HepG2 (cell line): Measurements from ENCODE around the gene RREB1. TPM values are rescaled to one million over a fixed set of nuclear protein-coding genes. Genes with fewer than 3 reads are reported as not detected.
A peak's percentile ranks its signal among the peaks of the same experiment; 100 is the strongest.

Experiments used
- ATAC-seq: fragments of 200-7000 bp; cut with Tn5 transposase; 3 replicates; pipeline ENCODE4 v1.9.1; 2020; ENCODE audit warnings: mild to moderate bottlenecking, moderate library complexity
- BruUV-seq: library from RNA; stranded (reverse); fragments of 400-500 nt; replicated peaks from 2 replicates; lab custom pipeline; 2021; lab: Mats Ljungman, UMichigan
- CTCF ChIA-PET: fragments of 300-600 bp; formaldehyde crosslinking; extraction: SDS; loops from one replicate; lab custom pipeline; 2021; ENCODE audit warnings: low total read pairs, inconsistent platforms, low intra/inter-chr PET ratio; lab: Yijun Ruan, JAX
- POLR2A ChIA-PET: fragments of 350-600 bp; sonication (Branson Sonifier 250); formaldehyde crosslinking; loops from one replicate; lab custom pipeline; 2020; ENCODE audit warnings: antibody characterized with exemption, inconsistent platforms; lab: Yijun Ruan, JAX
- DNase-seq: peaks from one replicate; pipeline ENCODE4 v3.0.0-alpha.2; 2015; ENCODE audit warnings: low spot score
- FAIRE-seq: peaks from 3 replicates; lab custom pipeline; 2011; peaks lifted over from hg19 to GRCh38; lab: Jason Lieb, UNC
- H2AFZ ChIP-seq: one replicate; pipeline ENCODE4 v1.6.1; 2011; ENCODE audit warnings: low read length, inconsistent platforms
- H3K27ac ChIP-seq: fragments of 300-600 bp; 3 replicates; pipeline ENCODE4 v1.8.0; 2011; ENCODE audit warnings: mixed run types, mild to moderate bottlenecking, mixed read lengths, low read length, inconsistent platforms; ENCODE audit not compliant: insufficient read depth; ENCODE audit errors: extremely low read length
- H3K27me3 ChIP-seq, 2 experiments: fragments of 200-600 bp in 1 of 2; 2 replicates in 1 of 2; 3 replicates in 1 of 2; pipeline versions ENCODE4 v1.6.0 to v1.8.0; 2011; ENCODE audit warnings: low read length in 2 of 2, mild to moderate bottlenecking in 2 of 2, moderate library complexity in 2 of 2, inconsistent platforms in 1 of 2; ENCODE audit not compliant: insufficient read depth in 2 of 2, control insufficient read depth in 1 of 2
- H3K36me3 ChIP-seq, 2 experiments: fragments of 200-600 bp in 1 of 2; replicated peaks in 1 of 2; 2 replicates in 1 of 2; 3 replicates in 1 of 2; pipeline versions ENCODE4 v1.5.1 to v1.8.0; 2011; ENCODE audit warnings: low read length in 2 of 2, inconsistent platforms in 1 of 2; ENCODE audit not compliant: insufficient read depth in 2 of 2, control insufficient read depth in 1 of 2
- H3K4me1 ChIP-seq: 2 replicates; pipeline ENCODE4 v1.5.1; 2012; ENCODE audit warnings: low read length, inconsistent platforms; ENCODE audit not compliant: insufficient read depth
- H3K4me2 ChIP-seq: 2 replicates; pipeline ENCODE4 v1.6.0; 2011; ENCODE audit warnings: low read depth, low read length, inconsistent platforms
- H3K4me3 ChIP-seq, 3 experiments: fragments of 200-600 bp in 1 of 3; sonication (generic), shearing (Covaris generic) in 1 of 3; replicated peaks in 1 of 3; 2 replicates each; pipeline ENCODE4 v1.5.1; 2011 to 2016; ENCODE audit warnings: low read length in 3 of 3, inconsistent platforms in 2 of 3, low read depth in 2 of 3, mild to moderate bottlenecking in 2 of 3, control low read depth in 1 of 3, mixed read lengths in 1 of 3; ENCODE audit not compliant: insufficient read depth in 1 of 3
- H3K79me2 ChIP-seq: one replicate; pipeline ENCODE4 v1.6.1; 2011; ENCODE audit warnings: low read length, inconsistent platforms; ENCODE audit not compliant: insufficient read depth
- H3K9ac ChIP-seq: 2 replicates; pipeline ENCODE4 v1.6.0; 2011; ENCODE audit warnings: mild to moderate bottlenecking, low read depth, low read length, inconsistent platforms; ENCODE audit not compliant: insufficient read depth
- H3K9me3 ChIP-seq: 2 replicates; pipeline ENCODE4 v1.5.1; 2012; ENCODE audit warnings: mild to moderate bottlenecking, low read length
- H4K20me1 ChIP-seq: 2 replicates; pipeline ENCODE4 v1.6.0; 2011; ENCODE audit warnings: inconsistent platforms, mild to moderate bottlenecking, low read length, moderate library complexity; ENCODE audit not compliant: insufficient read depth
- POGZ ChIP-seq: sonication (generic); formaldehyde crosslinking; IDR thresholded peaks from 2 replicates; pipeline ENCODE4 v1.4.0; 2020; ENCODE audit warnings: mild to moderate bottlenecking, missing genetic modification reagents
- RAD21 ChIP-seq: fragments of 450-650 bp; formaldehyde crosslinking; IDR thresholded peaks from 2 replicates; pipeline ENCODE4 v1.5.0; 2020; ENCODE audit warnings: mild to moderate bottlenecking
- RBM22 ChIP-seq: fragments of 200-400 bp; formaldehyde crosslinking; optimal IDR thresholded peaks from 2 replicates; pipeline ENCODE3; 2017; ENCODE audit warnings: mild to moderate bottlenecking, low read length, moderate library complexity
- ZNF335 ChIP-seq: sonication (generic); formaldehyde crosslinking; IDR thresholded peaks from 2 replicates; pipeline ENCODE4 v1.4.0; 2020; ENCODE audit warnings: missing genetic modification reagents
- ZNF7 ChIP-seq: IDR thresholded peaks from 2 replicates; pipeline ENCODE4 v1.6.1; 2016; ENCODE audit warnings: missing biosample characterization, missing genetic modification reagents
- WGBS: methylation state at CpG from one replicate; pipeline ENCODE4 v1.1.6; 2017; ENCODE audit warnings: low lambda C conversion rate; 5-methylcytosine and 5-hydroxymethylcytosine counted together
- in situ Hi-C: cut with HindIII; loops from 2 replicates; pipeline ENCODE4 v1.10.0; 2017; ENCODE audit warnings: low pct_unique_long_range_greater_than_20kb; ENCODE audit not compliant: extremely low pct_ligation_motif_present
- intact Hi-C: fragments of 100-400 bp; cut with micrococcal nuclease; formaldehyde crosslinking; loops from one replicate; pipeline ENCODE4 v1.10.0; 2022; ENCODE audit not compliant: unreplicated experiment
- polyA plus RNA-seq, 8 experiments: library from polyadenylated mRNA; depleted of rRNA in 3 of 8; stranded (reverse) in 7 of 8; unstranded in 1 of 8; fragments of >200 nt; fragmentation: Illumina TruSeq in 4 of 8; extraction: Trizol in 4 of 8; gene quantifications; 2 replicates each; pipeline versions ENCODE4 v1.2.1 to v1.2.3, GENCODE V29; 2011 to 2016; ENCODE audit warnings: low read depth in 4 of 8, missing spikeins in 1 of 8, mixed read lengths in 1 of 8; ENCODE audit not compliant: insufficient read depth in 1 of 8
- total RNA-seq, 5 experiments: library from RNA; depleted of rRNA; stranded (reverse); fragments of >200 nt; fragmentation: Illumina TruSeq; extraction: Trizol; gene quantifications; 2 replicates each; pipeline ENCODE4 v1.2.3, GENCODE V29; 2016; ENCODE audit warnings: low read depth in 1 of 5
- TF ChIP-seq, protein P1 (sequence below): IDR thresholded peaks from 2 replicates; pipeline ENCODE4 v1.6.1; 2016; ENCODE audit warnings: missing compliant biosample characterization, missing genetic modification reagents, borderline replicate concordance
- TF ChIP-seq, protein P2 (sequence below): sonication (generic); formaldehyde crosslinking; IDR thresholded peaks from 2 replicates; pipeline ENCODE4 v1.4.0; 2020; ENCODE audit warnings: missing genetic modification reagents

Gene RREB1
- total and polyA plus RNA-seq, 2 of the 13 experiments (the other 11 are each of a cell fraction or from before 2014, with no cell fraction given), result 6.1 to 23.2 TPM

DNA sequence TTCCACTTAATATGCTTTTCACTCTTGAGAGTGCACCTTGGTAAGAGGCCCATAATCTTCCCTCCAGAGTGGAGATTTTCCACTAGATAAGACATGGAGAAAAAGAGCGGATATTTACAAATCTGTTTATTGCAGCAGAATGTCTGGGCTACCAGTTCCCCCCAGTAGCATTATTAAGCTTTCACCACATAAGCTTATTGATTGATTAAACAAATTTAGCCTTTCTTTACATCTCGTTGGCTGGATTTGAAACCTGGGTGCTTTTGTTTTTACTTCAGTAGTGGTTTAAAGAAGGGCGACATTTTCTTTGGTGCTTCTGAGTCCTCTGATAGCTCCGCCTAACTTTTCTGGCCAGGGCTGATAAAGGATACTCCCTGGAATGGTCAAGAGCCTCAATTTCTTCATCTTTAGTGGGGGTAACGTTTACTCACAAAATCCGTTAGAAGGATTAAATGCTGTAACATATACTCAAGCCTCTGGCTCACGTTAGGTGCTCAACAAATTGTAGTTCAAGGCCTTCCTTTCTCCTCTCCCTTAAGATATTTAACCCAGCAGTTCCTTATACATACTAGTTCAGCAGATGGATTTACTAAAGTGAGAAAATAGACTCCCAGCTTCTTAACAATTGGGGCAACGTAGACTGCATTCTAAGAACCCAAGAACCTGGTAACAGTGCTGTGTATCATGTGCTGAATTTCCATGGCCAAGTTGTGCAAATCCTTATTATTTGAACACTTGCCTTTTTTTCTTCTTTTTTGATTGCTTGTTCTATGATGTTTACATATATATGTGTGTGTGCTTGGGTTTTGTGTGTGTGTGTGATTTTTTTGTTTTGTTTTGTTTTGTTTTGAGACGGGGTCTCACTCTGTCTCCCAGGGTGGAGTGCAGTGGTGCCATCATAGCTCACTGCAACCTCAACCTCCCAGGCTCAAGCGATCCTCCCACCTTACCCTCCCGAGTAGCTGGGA is 91.4 kb downstream of the RREB1 start:
- Histone ChIP-seq H2AFZ (no peak overlapping the region), H3K9ac (no peak overlapping the region), H3K4me2 (no peak overlapping the region), H3K27me3 (no peaks in the 10 kb centered on the region), H3K9me3 (no peaks in the 10 kb centered on the region), H3K36me3 (peaks cover 24 to 59% of the 10 kb centered on the region in 2 experiments), H3K79me2 (peaks cover 33% of the 10 kb centered on the region), H3K4me1 (peaks cover 40% of the 10 kb centered on the region), H3K4me3 (no peak overlapping the region), H3K27ac (peak overlapping the region; percentile 8), H4K20me1 (no peaks in the 10 kb centered on the region; the same call in 1 of the 2 replicates)
- TF ChIP-seq, protein P1, sequence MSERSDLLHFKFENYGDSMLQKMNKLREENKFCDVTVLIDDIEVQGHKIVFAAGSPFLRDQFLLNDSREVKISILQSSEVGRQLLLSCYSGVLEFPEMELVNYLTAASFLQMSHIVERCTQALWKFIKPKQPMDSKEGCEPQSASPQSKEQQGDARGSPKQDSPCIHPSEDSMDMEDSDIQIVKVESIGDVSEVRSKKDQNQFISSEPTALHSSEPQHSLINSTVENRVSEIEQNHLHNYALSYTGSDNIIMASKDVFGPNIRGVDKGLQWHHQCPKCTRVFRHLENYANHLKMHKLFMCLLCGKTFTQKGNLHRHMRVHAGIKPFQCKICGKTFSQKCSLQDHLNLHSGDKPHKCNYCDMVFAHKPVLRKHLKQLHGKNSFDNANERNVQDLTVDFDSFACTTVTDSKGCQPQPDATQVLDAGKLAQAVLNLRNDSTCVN (CRISPR knock-in tag), result no peak
- TF ChIP-seq RBM22 (peak; percentile 68), POGZ (CRISPR knock-in tag) (no peak), ZNF7 (CRISPR knock-in tag) (no peak), RAD21 (CRISPR knock-in tag) (no peak), ZNF335 (CRISPR knock-in tag) (no peak)
- TF ChIP-seq, protein P2, sequence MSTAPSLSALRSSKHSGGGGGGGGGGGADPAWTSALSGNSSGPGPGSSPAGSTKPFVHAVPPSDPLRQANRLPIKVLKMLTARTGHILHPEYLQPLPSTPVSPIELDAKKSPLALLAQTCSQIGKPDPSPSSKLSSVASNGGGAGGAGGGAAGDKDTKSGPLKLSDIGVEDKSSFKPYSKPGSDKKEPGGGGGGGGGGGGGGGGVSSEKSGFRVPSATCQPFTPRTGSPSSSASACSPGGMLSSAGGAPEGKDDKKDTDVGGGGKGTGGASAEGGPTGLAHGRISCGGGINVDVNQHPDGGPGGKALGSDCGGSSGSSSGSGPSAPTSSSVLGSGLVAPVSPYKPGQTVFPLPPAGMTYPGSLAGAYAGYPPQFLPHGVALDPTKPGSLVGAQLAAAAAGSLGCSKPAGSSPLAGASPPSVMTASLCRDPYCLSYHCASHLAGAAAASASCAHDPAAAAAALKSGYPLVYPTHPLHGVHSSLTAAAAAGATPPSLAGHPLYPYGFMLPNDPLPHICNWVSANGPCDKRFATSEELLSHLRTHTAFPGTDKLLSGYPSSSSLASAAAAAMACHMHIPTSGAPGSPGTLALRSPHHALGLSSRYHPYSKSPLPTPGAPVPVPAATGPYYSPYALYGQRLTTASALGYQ (CRISPR knock-in tag), result no peak
- FAIRE-seq (no peak), DNase-seq (no peak), ATAC-seq (no peak)
- POLR2A ChIA-PET, result interaction anchor here (1.1 kb wide), 1 partner anchor 157 kb away, joined by 4 read pairs; no protein-coding TSS in a partner anchor
- intact Hi-C loops, result no loop called here
- CTCF ChIA-PET, result no interaction called here
- in situ Hi-C loops, result no loop called here
- 98% methylated on average over 11 of the region's 11 CpGs for WGBS
- BruUV-seq, result no TSS peak
